RWPE1 (cell line): ENCODE measurements around the gene PHACTR3.

ENCODE experiments used
- CTCF ChIA-PET: fragments of 350-600 bp; sonication (Branson Sonifier 250); formaldehyde crosslinking; extraction: SDS; loops from one replicate; lab custom pipeline; 2021; lab: Yijun Ruan, JAX
- POLR2A ChIA-PET: fragments of 400-600 bp; formaldehyde crosslinking; extraction: SDS; loops from one replicate; lab custom pipeline; 2020; ENCODE audit warnings: antibody characterized with exemption; ENCODE audit not compliant: low non-redundant PET; lab: Yijun Ruan, JAX
- DNase-seq: peaks from one replicate; pipeline ENCODE4 v3.0.0; 2012; ENCODE audit warnings: low spot score
- H3K27ac ChIP-seq: fragments of 450-650 bp; 2 replicates; pipeline ENCODE4 v1.5.1; 2017
- CTCF ChIP-seq: fragments of 450-650 bp; conservative IDR thresholded peaks from 2 replicates; pipeline ENCODE4 v1.5.1; 2017; ENCODE audit warnings: low read depth, mild to moderate bottlenecking

PHACTR3 gene

GRCh38 chr20:59770851-59771250, 166.5 kb downstream of the PHACTR3 start:
- POLR2A ChIA-PET, result no interaction called here
- TF ChIP-seq CTCF, result no peak
- CTCF ChIA-PET, result interaction anchor here (0.7 to 1.1 kb wide), 3 partner anchors 13 to 79 kb away, joined by 3 to 4 read pairs (median 3); no protein-coding TSS in a partner anchor
- no peak overlapping the region for H3K27ac ChIP-seq
- DNase-seq, result no peak

- TF ChIP-seq CTCF, result no peak
- no peak overlapping the region for H3K27ac ChIP-seq
- DNase-seq, result no peak
- ChIA-PET CTCF (interaction anchor here (0.6 to 1.1 kb wide), 3 partner anchors 12 to 224 kb away, joined by 3 to 4 read pairs (median 3); no protein-coding TSS in a partner anchor), POLR2A (no interaction called here)
Measured at GRCh38 chr20:59771506-59772372, 167.4 kb downstream of the PHACTR3 start.

GRCh38 chr20:59772373-59772705, 168.0 kb downstream of the PHACTR3 start:
- H3K27ac ChIP-seq, result no peak overlapping the region
- ChIA-PET POLR2A (no interaction called here), CTCF (no interaction called here)
- no peak for DNase-seq
- TF ChIP-seq CTCF, result no peak

GRCh38 chr20:59772931-59773913, 168.9 kb downstream of the PHACTR3 start:
- TF ChIP-seq CTCF, result no peak
- ChIA-PET CTCF (interaction anchor here (0.9 to 1.2 kb wide), 3 partner anchors 11 to 41 kb away, joined by 3 to 5 read pairs (median 3); no protein-coding TSS in a partner anchor), POLR2A (no interaction called here)
- no peak for DNase-seq
- no peak overlapping the region for H3K27ac ChIP-seq

GRCh38 chr20:59774204-59774641, 169.9 kb downstream of the PHACTR3 start:
- no peak for TF ChIP-seq CTCF
- ChIA-PET POLR2A (interaction anchor here (0.7 kb wide), 1 partner anchor 27 kb away, joined by 4 read pairs; no protein-coding TSS in a partner anchor), CTCF (interaction anchor here (0.7 to 1.2 kb wide), 2 partner anchors 13 to 40 kb away, joined by 3 read pairs; no protein-coding TSS in a partner anchor)
- DNase-seq, result no peak
- H3K27ac ChIP-seq, result no peak overlapping the region
